Fibroblast of skin of abdomen (primary cell): ENCODE data around the gene C1QTNF12.

Source experiments
- DNase-seq: peaks from one replicate; pipeline ENCODE4 v3.0.0-alpha.2; 2013

Gene C1QTNF12

GRCh38 chr1:1226566-1227362, 19.8 kb downstream of the C1QTNF12 start:
- DNase-seq, result no peak

- DNase-seq, result no peak
Measured at GRCh38 chr1:1225913-1226312, 20.6 kb downstream of the C1QTNF12 start.

- DNase-seq, result no peak
Measured at GRCh38 chr1:1225238-1225845, 21.2 kb downstream of the C1QTNF12 start.

- no peak for DNase-seq
Measured at GRCh38 chr1:1223891-1224290, 22.6 kb downstream of the C1QTNF12 start.

- DNase-seq, result no peak
Measured at GRCh38 chr1:1223321-1223720, 23.2 kb downstream of the C1QTNF12 start.

- DNase-seq, result no peak
Measured at GRCh38 chr1:1222575-1223225, 23.8 kb downstream of the C1QTNF12 start.

- no peak for DNase-seq
Measured at GRCh38 chr1:1221887-1222574, 24.5 kb downstream of the C1QTNF12 start.

GRCh38 chr1:1220197-1220596, 26.3 kb downstream of the C1QTNF12 start:
- no peak for DNase-seq

- DNase-seq, result no peak
Measured at GRCh38 chr1:1219341-1219740, 27.2 kb downstream of the C1QTNF12 start.

- DNase-seq, result no peak
Measured at GRCh38 chr1:1218524-1219200, 27.9 kb downstream of the C1QTNF12 start.

- no peak for DNase-seq
Measured at GRCh38 chr1:1217621-1218523, 28.6 kb downstream of the C1QTNF12 start.

- no peak for DNase-seq
Measured at GRCh38 chr1:1216770-1217620, 29.5 kb downstream of the C1QTNF12 start.

GRCh38 chr1:1215881-1216605, 30.5 kb downstream of the C1QTNF12 start:
- DNase-seq, result no peak

GRCh38 chr1:1215080-1215676, 31.3 kb downstream of the C1QTNF12 start:
- no peak for DNase-seq

GRCh38 chr1:1213345-1214265, 32.9 kb downstream of the C1QTNF12 start, which contains the start of gene TNFRSF4:
TSS of gene TNFRSF4 (minus strand) at chr1:1214153. CDS start at chr1:1214127, 26 bp downstream.
- no peak for DNase-seq

- DNase-seq, result no peak
Measured at GRCh38 chr1:1212780-1213344, 33.7 kb downstream of the C1QTNF12 start.
